OCI-LY7 (cell line): Measurements from ENCODE around the gene TCEAL7. TPM values are rescaled to one million over a fixed set of nuclear protein-coding genes. Genes with fewer than 3 reads are reported as not detected.

Source experiments
- BruUV-seq: library from RNA; stranded (reverse); fragments of 400-500 nt; replicated peaks from 2 replicates; lab custom pipeline; 2021; lab: Mats Ljungman, UMichigan
- CTCF ChIA-PET: fragments of 300-600 bp; sonication (Branson Sonifier 250); formaldehyde crosslinking; loops from one replicate; lab custom pipeline; 2022; ENCODE audit warnings: antibody characterized with exemption; ENCODE audit not compliant: unreplicated experiment; lab: Charles Lee
- POLR2A ChIA-PET: fragments of 300-600 bp; sonication (Branson Sonifier 250); formaldehyde crosslinking; loops from one replicate; lab custom pipeline; 2022; ENCODE audit warnings: antibody characterized with exemption; lab: Charles Lee
- DNase-seq: peaks from one replicate; pipeline ENCODE4 v3.0.0-alpha.2; 2015; ENCODE audit warnings: low spot score
- H2AFZ ChIP-seq: fragments of 200-600 bp; sonication (generic), shearing (Covaris generic); 2 replicates; pipeline ENCODE4 v1.6.1; 2014; ENCODE audit warnings: mild to moderate bottlenecking, antibody characterized with exemption, low read length, moderate library complexity
- H3K27ac ChIP-seq: fragments of 200-600 bp; sonication (generic); 2 replicates; pipeline ENCODE4 v1.5.1; 2014; ENCODE audit warnings: mixed run types, low read depth, mild to moderate bottlenecking, moderate library complexity, low read length, inconsistent platforms; ENCODE audit not compliant: poor library complexity, severe bottlenecking
- H3K36me3 ChIP-seq: fragments of 200-600 bp; sonication (generic); 2 replicates; pipeline ENCODE4 v1.6.1; 2014; ENCODE audit warnings: mild to moderate bottlenecking, antibody characterized with exemption, low read length, moderate library complexity, mixed read lengths; ENCODE audit not compliant: insufficient read depth
- H3K4me1 ChIP-seq: fragments of 200-600 bp; sonication (generic); 2 replicates; pipeline ENCODE4 v1.5.1; 2014; ENCODE audit warnings: mild to moderate bottlenecking, low read length; ENCODE audit not compliant: insufficient read depth, poor library complexity, severe bottlenecking
- H3K4me2 ChIP-seq: fragments of 200-600 bp; sonication (generic); 2 replicates; pipeline ENCODE4 v1.6.1; 2014; ENCODE audit warnings: mild to moderate bottlenecking, low read length
- H3K4me3 ChIP-seq: fragments of 200-600 bp; sonication (generic); 2 replicates; pipeline ENCODE4 v1.5.1; 2014; ENCODE audit warnings: mild to moderate bottlenecking, low read depth, low read length; ENCODE audit not compliant: poor library complexity, severe bottlenecking
- H3K79me2 ChIP-seq: fragments of 200-600 bp; sonication (generic); 2 replicates; pipeline ENCODE4 v1.6.1; 2016; ENCODE audit warnings: low read depth, mild to moderate bottlenecking, low read length, moderate library complexity, mixed read lengths; ENCODE audit not compliant: insufficient read depth
- H3K9me2 ChIP-seq: fragments of 200-600 bp; sonication (generic); 2 replicates; pipeline ENCODE4 v1.6.1; 2016; ENCODE audit warnings: mild to moderate bottlenecking, low read length, mixed read lengths; ENCODE audit not compliant: insufficient read depth
- H3K9me3 ChIP-seq: fragments of 200-600 bp; sonication (generic); 2 replicates; pipeline ENCODE4 v1.6.1; 2014; ENCODE audit warnings: mild to moderate bottlenecking, mixed run types, low read length, mixed read lengths
- H4K20me1 ChIP-seq: fragments of 200-600 bp; sonication (generic); 2 replicates; pipeline ENCODE4 v1.6.1; 2014; ENCODE audit warnings: mild to moderate bottlenecking, antibody characterized with exemption, low read length, moderate library complexity, mixed read lengths; ENCODE audit not compliant: insufficient read depth
- CTCF ChIP-seq: fragments of 200-600 bp; sonication (generic); conservative IDR thresholded peaks from 2 replicates; pipeline ENCODE4 v1.5.1; 2014; ENCODE audit warnings: mild to moderate bottlenecking, antibody characterized with exemption, low read length, moderate library complexity, mixed read lengths
- EZH2phosphoT487 ChIP-seq: fragments of 200-600 bp; sonication (generic); IDR thresholded peaks from 2 replicates; pipeline ENCODE4 v1.6.1; 2018; ENCODE audit warnings: low read depth, borderline replicate concordance, mild to moderate bottlenecking, mixed run types, antibody characterized with exemption, low read length, moderate library complexity, mixed read lengths
- intact Hi-C: fragments of 100-400 bp; cut with micrococcal nuclease; formaldehyde crosslinking; loops from one replicate; pipeline ENCODE4 v1.10.0; 2022; ENCODE audit not compliant: unreplicated experiment
- total RNA-seq, 2 experiments: library from RNA; depleted of rRNA in 1 of 2; stranded (reverse); fragments of >200 nt in 1 of 2; shearing (Covaris generic) in 1 of 2; gene quantifications; 2 replicates each; pipeline ENCODE4 v1.2.3, GENCODE V29; 2014 to 2022

TCEAL7 gene
- total RNA-seq, 2 experiments from 2014 or later = not detected

- no peak for DNase-seq
- Histone ChIP-seq H3K9me2 (no peaks in the 10 kb centered on the region), H3K4me2 (no peak overlapping the region), H3K4me3 (no peak overlapping the region), H3K9me3 (no peaks in the 10 kb centered on the region), H3K79me2 (no peaks in the 10 kb centered on the region), H3K27ac (no peak overlapping the region), H4K20me1 (no peaks in the 10 kb centered on the region), H3K36me3 (no peaks in the 10 kb centered on the region), H3K4me1 (no peaks in the 10 kb centered on the region), H2AFZ (no peak overlapping the region)
- intact Hi-C loops = no loop called here
- no TSS peak for BruUV-seq
- TF ChIP-seq EZH2phosphoT487 (no peak), CTCF (no peak)
- ChIA-PET POLR2A (interaction anchor here (0.6 kb wide), 1 partner anchor 12 kb away, joined by 3 read pairs; no protein-coding TSS in a partner anchor), CTCF (no interaction called here)
Observed at GRCh38 chrX:103360092-103360491, 30.1 kb downstream of the TCEAL7 start.

- BruUV-seq = no TSS peak
- H2AFZ ChIP-seq = no peak overlapping the region
- CTCF ChIA-PET = no interaction called here
Observed at GRCh38 chrX:103360916-103361315, 30.9 kb downstream of the TCEAL7 start.

More at GRCh38 chrX:103360916-103361315, 30.9 kb downstream of the TCEAL7 start:
- H3K27ac ChIP-seq = no peak overlapping the region
- H3K9me2 ChIP-seq = no peaks in the 10 kb centered on the region
- POLR2A ChIA-PET = no interaction called here
- no peaks in the 10 kb centered on the region for H4K20me1 ChIP-seq
- no peak overlapping the region for H3K4me2 ChIP-seq
- no peak for DNase-seq
- H3K79me2 ChIP-seq = no peaks in the 10 kb centered on the region
- no peaks in the 10 kb centered on the region for H3K36me3 ChIP-seq
- intact Hi-C loops = no loop called here
- H3K4me3 ChIP-seq = no peak overlapping the region
- no peaks in the 10 kb centered on the region for H3K9me3 ChIP-seq
- no peak for TF ChIP-seq EZH2phosphoT487
- TF ChIP-seq CTCF = no peak
- H3K4me1 ChIP-seq = no peaks in the 10 kb centered on the region
